ENCODE results near the gene TENM4.

The TENM4 gene

GRCh38 chr11:79147011-79147410, 293.8 kb downstream of the TENM4 start:
- TF ChIP-seq CTCF (IDR thresholded peaks at IDR 0.05; ENCODE audit: low read depth, low read length), result no peak
- DNase-seq (ENCODE audit: extremely low read depth, low read depth), result no peak

- no peak for TF ChIP-seq CTCF (IDR thresholded peaks at IDR 0.05; ENCODE audit: low read depth, low read length)
- no peak for DNase-seq (ENCODE audit: extremely low read depth, low read depth)
Measured at GRCh38 chr11:79139900-79140299, 300.9 kb downstream of the TENM4 start.

GRCh38 chr11:79129702-79130101, 311.1 kb downstream of the TENM4 start:
- DNase-seq (ENCODE audit: extremely low read depth, low read depth), result no peak
- TF ChIP-seq CTCF (IDR thresholded peaks at IDR 0.05; ENCODE audit: low read depth, low read length), result no peak

GRCh38 chr11:79128291-79128690, 312.5 kb downstream of the TENM4 start:
- no peak for TF ChIP-seq CTCF (IDR thresholded peaks at IDR 0.05; ENCODE audit: low read depth, low read length)
- DNase-seq (ENCODE audit: extremely low read depth, low read depth), result no peak

GRCh38 chr11:79122759-79123158, 318.1 kb downstream of the TENM4 start:
- no peak for DNase-seq (ENCODE audit: extremely low read depth, low read depth)

GRCh38 chr11:79121351-79121750, 319.5 kb downstream of the TENM4 start:
- TF ChIP-seq CTCF (IDR thresholded peaks at IDR 0.05; ENCODE audit: low read depth, low read length), result no peak
- no peak for DNase-seq (ENCODE audit: extremely low read depth, low read depth)

More at GRCh38 chr11:79122759-79123158, 318.1 kb downstream of the TENM4 start:
- TF ChIP-seq CTCF (IDR thresholded peaks at IDR 0.05; ENCODE audit: low read depth, low read length), result no peak

- DNase-seq (ENCODE audit: extremely low read depth, low read depth), result no peak
Measured at GRCh38 chr11:79119491-79120284, 321.1 kb downstream of the TENM4 start.

More at GRCh38 chr11:79119491-79120284, 321.1 kb downstream of the TENM4 start:
- TF ChIP-seq CTCF (IDR thresholded peaks at IDR 0.05; ENCODE audit: low read depth, low read length), result no peak

Measured in AG09319 (cell line).